ENCODE results near the gene AGO3. TPM values are rescaled to one million over a fixed set of nuclear protein-coding genes. Genes with fewer than 3 reads are reported as not detected.
A peak's percentile ranks its signal among the peaks of the same experiment; 100 is the strongest.

Gene AGO3
- total RNA-seq, 2 donors from 2014 or later: 27.6 to 45.5 TPM

GRCh38 chr1:36055706-36056105 is 124.8 kb downstream of the AGO3 start:
- intact Hi-C loops (cut with DNase I): no loop called here
- no peak for DNase-seq (ENCODE audit: low spot score)

GRCh38 chr1:36062315-36062714 is 131.4 kb downstream of the AGO3 start:
- DNase-seq (ENCODE audit: low spot score): no peak
- intact Hi-C loops (cut with DNase I): loop anchor here in 1 of 2 donors (10.0 kb wide), 1 partner anchor 428 kb away; no protein-coding TSS in a partner anchor

- intact Hi-C loops (cut with DNase I): loop anchor here in 1 of 2 donors (10.0 kb wide), 1 partner anchor 433 kb away; no protein-coding TSS in a partner anchor
- DNase-seq (ENCODE audit: low spot score): no peak
Measured at GRCh38 chr1:36067871-36068270, 137.0 kb downstream of the AGO3 start.

- intact Hi-C loops (cut with DNase I): loop anchor here in 1 of 2 donors (10.0 kb wide), 1 partner anchor 434 kb away; no protein-coding TSS in a partner anchor
Measured at GRCh38 chr1:36068866-36069265, 138.0 kb downstream of the AGO3 start.

GRCh38 chr1:36070349-36070748 is 139.4 kb downstream of the AGO3 start:
- DNase-seq (ENCODE audit: low spot score): no peak
- intact Hi-C loops (cut with DNase I): no loop called here

More at GRCh38 chr1:36068866-36069265, 138.0 kb downstream of the AGO3 start:
- no peak for DNase-seq (ENCODE audit: low spot score)

GRCh38 chr1:36076979-36077573 is 146.2 kb downstream of the AGO3 start:
- no peak for DNase-seq (ENCODE audit: low spot score)
- intact Hi-C loops (cut with DNase I): no loop called here

- intact Hi-C loops (cut with DNase I): no loop called here
- DNase-seq (ENCODE audit: low spot score): no peak
Measured at GRCh38 chr1:36080236-36080635, 149.3 kb downstream of the AGO3 start.

- no peak for DNase-seq (ENCODE audit: low spot score)
- intact Hi-C loops (cut with DNase I): no loop called here
Measured at GRCh38 chr1:36080801-36081200, 149.9 kb downstream of the AGO3 start.

- peak; percentile 53 for DNase-seq (ENCODE audit: low spot score)
- intact Hi-C loops (cut with DNase I): no loop called here
Measured at GRCh38 chr1:36081926-36082485, 151.1 kb downstream of the AGO3 start.

GRCh38 chr1:36083219-36083618 is 152.3 kb downstream of the AGO3 start:
- DNase-seq (ENCODE audit: low spot score): peak; percentile 61
- intact Hi-C loops (cut with DNase I): no loop called here

- intact Hi-C loops (cut with DNase I): no loop called here
- DNase-seq (ENCODE audit: low spot score): peak; percentile 82
Measured at GRCh38 chr1:36083635-36084496, 153.0 kb downstream of the AGO3 start, which contains the start of gene TEKT2. TEKT2 (plus strand) TSS chr1:36084094; CDS start chr1:36084922, 828 bp downstream.

GRCh38 chr1:36084497-36085115 is 153.7 kb downstream of the AGO3 start:
- intact Hi-C loops (cut with DNase I): no loop called here

GRCh38 chr1:36085126-36085525 is 154.2 kb downstream of the AGO3 start:
- DNase-seq (ENCODE audit: low spot score): peak; percentile 63
- intact Hi-C loops (cut with DNase I): no loop called here

More at GRCh38 chr1:36084497-36085115, 153.7 kb downstream of the AGO3 start:
- DNase-seq (ENCODE audit: low spot score): peak; percentile 72

- intact Hi-C loops (cut with DNase I): no loop called here
- peak; percentile 70 for DNase-seq (ENCODE audit: low spot score)
Measured at GRCh38 chr1:36085686-36086526, 155.0 kb downstream of the AGO3 start.

- DNase-seq (ENCODE audit: low spot score): peak; percentile 64
- intact Hi-C loops (cut with DNase I): no loop called here
Measured at GRCh38 chr1:36086529-36087232, 155.8 kb downstream of the AGO3 start.

- intact Hi-C loops (cut with DNase I): no loop called here
- peak; percentile 81 for DNase-seq (ENCODE audit: low spot score)
Measured at GRCh38 chr1:36087233-36088123, 156.6 kb downstream of the AGO3 start.

- intact Hi-C loops (cut with DNase I): no loop called here
Measured at GRCh38 chr1:36088265-36088576, 157.3 kb downstream of the AGO3 start.

More at GRCh38 chr1:36088265-36088576, 157.3 kb downstream of the AGO3 start:
- no peak for DNase-seq (ENCODE audit: low spot score)
